GM12873 (cell line): Measurements from ENCODE around the gene NTN5.

Experiments used
- TF ChIP-seq, protein P1 (sequence below): IDR thresholded peaks from 2 replicates; pipeline ENCODE4 v1.5.1; 2012; ENCODE audit warnings: low read depth, mild to moderate bottlenecking, moderate library complexity, low read length, control low read depth; ENCODE audit not compliant: insufficient read depth; ENCODE audit errors: missing control alignments

The NTN5 gene

DNA sequence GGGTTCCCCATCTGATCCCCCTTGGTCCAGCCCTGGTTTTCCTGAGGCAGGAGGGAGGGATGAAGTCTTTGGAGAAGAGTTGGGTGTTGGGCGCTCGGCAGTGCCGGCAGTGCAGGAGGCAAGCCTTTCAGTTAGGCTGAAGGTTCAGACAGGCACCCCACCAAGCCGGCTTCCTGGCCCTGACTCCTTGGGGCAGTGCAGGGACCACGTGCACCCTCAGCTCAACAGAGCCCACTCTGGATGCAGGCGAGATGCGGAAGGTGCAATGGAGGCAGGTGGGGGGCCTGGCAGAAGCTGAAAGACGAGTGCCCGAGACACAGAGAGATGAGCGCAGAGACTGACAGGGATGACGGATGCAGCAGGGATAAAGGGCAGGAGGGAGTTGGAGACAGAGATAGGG, 35.7 kb upstream of the NTN5 start:
- TF ChIP-seq, protein P1, sequence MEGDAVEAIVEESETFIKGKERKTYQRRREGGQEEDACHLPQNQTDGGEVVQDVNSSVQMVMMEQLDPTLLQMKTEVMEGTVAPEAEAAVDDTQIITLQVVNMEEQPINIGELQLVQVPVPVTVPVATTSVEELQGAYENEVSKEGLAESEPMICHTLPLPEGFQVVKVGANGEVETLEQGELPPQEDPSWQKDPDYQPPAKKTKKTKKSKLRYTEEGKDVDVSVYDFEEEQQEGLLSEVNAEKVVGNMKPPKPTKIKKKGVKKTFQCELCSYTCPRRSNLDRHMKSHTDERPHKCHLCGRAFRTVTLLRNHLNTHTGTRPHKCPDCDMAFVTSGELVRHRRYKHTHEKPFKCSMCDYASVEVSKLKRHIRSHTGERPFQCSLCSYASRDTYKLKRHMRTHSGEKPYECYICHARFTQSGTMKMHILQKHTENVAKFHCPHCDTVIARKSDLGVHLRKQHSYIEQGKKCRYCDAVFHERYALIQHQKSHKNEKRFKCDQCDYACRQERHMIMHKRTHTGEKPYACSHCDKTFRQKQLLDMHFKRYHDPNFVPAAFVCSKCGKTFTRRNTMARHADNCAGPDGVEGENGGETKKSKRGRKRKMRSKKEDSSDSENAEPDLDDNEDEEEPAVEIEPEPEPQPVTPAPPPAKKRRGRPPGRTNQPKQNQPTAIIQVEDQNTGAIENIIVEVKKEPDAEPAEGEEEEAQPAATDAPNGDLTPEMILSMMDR = no peak

DNA sequence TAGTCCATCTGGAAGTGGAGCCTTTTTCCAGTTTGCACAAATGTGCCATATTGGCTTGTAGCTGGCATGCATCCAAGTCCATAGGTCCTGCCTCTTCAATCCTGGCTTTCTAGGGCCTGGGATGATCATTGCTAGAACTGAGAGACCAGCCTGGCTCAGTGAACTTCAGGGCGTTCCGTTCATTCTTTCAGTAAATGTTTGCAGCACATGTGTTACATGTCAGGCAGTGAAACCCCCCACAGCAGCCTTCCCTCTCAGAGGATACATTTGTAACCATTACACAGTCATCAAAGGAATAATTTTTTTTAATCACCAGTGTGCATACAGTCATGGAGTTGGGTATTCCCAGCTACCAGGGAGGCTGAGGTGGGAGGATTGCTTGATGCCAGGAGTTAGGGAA, 32.6 kb upstream of the NTN5 start:
- TF ChIP-seq, protein P1 = no peak

DNA sequence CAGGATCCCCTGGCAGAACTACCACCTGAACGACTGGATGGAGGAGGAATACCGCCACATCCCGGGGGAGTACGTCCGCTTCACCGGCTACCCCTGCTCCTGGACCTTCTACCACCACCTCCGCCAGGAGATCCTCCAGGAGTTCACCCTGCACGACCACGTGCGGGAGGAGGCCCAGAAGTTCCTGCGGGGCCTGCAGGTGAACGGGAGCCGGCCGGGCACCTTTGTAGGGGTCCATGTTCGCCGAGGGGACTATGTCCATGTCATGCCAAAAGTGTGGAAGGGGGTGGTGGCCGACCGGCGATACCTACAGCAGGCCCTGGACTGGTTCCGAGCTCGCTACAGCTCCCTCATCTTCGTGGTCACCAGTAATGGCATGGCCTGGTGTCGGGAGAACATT, 30.5 kb upstream of the NTN5 start:
- TF ChIP-seq, protein P1 = no peak

DNA sequence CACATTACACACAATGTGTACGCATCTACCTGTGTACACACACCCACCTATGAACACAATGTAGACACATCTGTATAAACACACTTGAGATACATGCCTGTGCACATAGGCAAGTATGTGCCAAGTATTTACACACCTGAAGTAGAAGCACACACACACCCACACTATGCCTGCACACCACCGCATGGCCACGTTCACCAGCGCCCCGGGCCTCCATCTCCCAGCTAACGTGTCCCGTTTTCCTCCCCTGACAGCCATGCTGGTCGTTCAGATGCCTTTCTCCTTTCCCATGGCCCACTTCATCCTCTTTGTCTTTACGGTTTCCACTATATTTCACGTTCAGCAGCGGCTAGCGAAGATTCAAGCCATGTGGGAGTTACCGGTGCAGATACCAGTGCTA, 29.9 kb upstream of the NTN5 start:
- TF ChIP-seq, protein P1 = no peak

DNA sequence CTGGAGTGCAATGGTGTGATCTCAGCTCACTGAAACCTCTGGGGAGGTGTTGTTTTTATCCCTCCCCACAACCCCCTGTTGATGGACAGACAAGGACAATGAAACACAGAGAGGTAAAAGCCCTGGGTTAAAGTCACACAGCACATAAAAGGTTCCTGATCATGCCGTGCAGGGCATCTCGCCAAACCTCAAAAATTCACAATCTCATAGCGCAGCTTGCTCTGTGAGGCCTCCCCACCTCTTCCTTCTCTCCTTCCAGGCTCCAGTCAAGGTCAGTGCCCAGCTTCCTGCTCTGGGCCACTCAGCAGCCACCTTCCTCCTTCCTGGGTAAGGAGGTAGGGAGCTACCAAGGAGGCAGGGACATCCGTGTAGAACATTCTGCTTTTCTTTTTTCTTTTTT, 25.2 kb upstream of the NTN5 start:
- TF ChIP-seq, protein P1 = no peak

DNA sequence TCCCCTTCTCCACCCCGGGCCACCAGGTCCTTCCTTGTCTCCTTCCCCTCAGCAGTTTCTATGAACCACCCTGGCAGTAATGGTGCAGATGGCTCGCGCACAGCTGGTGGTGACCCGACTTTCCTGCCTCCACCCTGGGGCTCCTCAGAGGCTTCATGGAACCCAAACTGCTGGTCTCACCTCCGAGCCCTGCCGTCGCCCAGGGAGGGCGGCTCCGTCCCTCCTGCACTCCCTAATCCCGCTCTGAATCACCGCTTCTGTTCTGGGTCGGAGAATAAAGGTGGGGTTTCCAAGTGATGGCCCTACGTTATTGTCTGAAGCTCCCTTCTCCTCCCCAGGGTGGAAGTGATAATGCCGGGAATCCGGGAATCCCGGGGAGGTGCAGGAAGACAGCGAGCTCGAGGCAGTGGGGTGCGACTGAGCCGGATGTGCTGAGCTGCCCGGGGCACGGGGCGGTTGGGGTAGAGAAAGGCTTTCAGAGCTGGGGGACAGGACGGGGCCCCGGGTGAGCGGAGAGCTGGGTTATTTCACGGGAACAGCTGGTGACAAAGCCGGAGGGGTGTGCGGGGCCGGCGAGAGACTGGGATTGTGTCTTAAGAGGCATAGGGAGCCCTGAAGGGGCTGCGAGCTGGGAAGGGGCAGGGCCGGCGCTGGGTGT, 23.7 kb upstream of the NTN5 start:
- TF ChIP-seq, protein P1 = no peak

DNA sequence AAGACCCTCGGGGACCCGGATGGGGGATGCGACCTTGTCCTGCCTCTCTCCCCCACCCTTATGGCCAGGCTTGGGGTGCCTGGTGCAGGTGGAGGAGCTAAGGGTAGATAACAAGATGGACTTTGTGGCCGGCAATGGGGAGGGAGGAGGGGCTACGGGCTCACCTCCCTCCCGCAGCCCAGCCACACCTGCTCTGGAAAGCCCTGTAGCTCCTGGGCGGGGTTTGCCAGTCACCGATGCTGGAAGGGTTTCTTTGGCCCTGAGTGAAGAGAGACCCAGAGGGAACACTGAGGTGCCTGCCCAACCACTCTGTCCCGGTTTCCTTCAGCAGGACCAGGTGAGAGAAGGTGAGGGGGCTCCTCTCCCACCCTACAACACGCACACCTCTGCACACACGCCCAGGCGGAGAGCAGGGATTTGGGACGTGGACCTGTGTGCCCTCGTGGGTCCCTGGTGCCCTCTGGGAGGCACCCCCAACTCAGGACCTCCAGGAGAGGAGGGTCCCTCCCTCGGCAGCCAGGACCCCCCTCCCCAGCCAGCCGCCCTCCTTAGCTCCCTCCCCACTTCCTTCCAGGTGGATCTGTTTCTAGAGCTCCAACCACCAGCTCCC, 23.0 kb upstream of the NTN5 start, which contains the start of gene FUT2:
Gene FUT2 (plus strand): TSS at position 229 of the 610 bp plus-strand sequence. CDS start 6,986 bp downstream, outside the sequence.
- TF ChIP-seq, protein P1 = no peak
